Activated gamma-delta T cell (primary cell): ENCODE data around the gene RASA1.

ENCODE experiments used
- DNase-seq: peaks from one replicate; lab custom pipeline; 2025; lab: John Stamatoyannopoulos, UW

Gene RASA1

GRCh38 chr5:87361031-87361445, 93.4 kb downstream of the RASA1 start:
- no peak for DNase-seq

- no peak for DNase-seq
Measured at GRCh38 chr5:87361536-87362213, 94.0 kb downstream of the RASA1 start.

GRCh38 chr5:87367243-87367642, 99.6 kb downstream of the RASA1 start:
- DNase-seq: no peak

- DNase-seq: no peak
Measured at GRCh38 chr5:87368601-87369000, 100.9 kb downstream of the RASA1 start.

- no peak for DNase-seq
Measured at GRCh38 chr5:87369431-87369830, 101.7 kb downstream of the RASA1 start.

- no peak for DNase-seq
Measured at GRCh38 chr5:87372705-87373104, 105.0 kb downstream of the RASA1 start.

GRCh38 chr5:87382224-87382623, 114.5 kb downstream of the RASA1 start:
- no peak for DNase-seq

GRCh38 chr5:87383216-87383615, 115.5 kb downstream of the RASA1 start:
- no peak for DNase-seq

- DNase-seq: no peak
Measured at GRCh38 chr5:87385802-87386201, 118.1 kb downstream of the RASA1 start.

- no peak for DNase-seq
Measured at GRCh38 chr5:87388129-87388528, 120.4 kb downstream of the RASA1 start.

- DNase-seq: no peak
Measured at GRCh38 chr5:87389296-87390034, 121.8 kb downstream of the RASA1 start.

- no peak for DNase-seq
Measured at GRCh38 chr5:87390075-87390474, 122.4 kb downstream of the RASA1 start.

GRCh38 chr5:87390576-87391199, 123.0 kb downstream of the RASA1 start:
- no peak for DNase-seq

GRCh38 chr5:87392170-87392569, 124.5 kb downstream of the RASA1 start:
- no peak for DNase-seq

GRCh38 chr5:87392801-87393200, 125.1 kb downstream of the RASA1 start:
- DNase-seq: no peak

- DNase-seq: no peak
Measured at GRCh38 chr5:87393331-87393730, 125.6 kb downstream of the RASA1 start.

- no peak for DNase-seq
Measured at GRCh38 chr5:87394411-87395165, 126.9 kb downstream of the RASA1 start.

GRCh38 chr5:87398981-87399614, 131.4 kb downstream of the RASA1 start:
- DNase-seq: no peak

- no peak for DNase-seq
Measured at GRCh38 chr5:87399720-87400119, 132.0 kb downstream of the RASA1 start.

GRCh38 chr5:87400305-87400899, 132.7 kb downstream of the RASA1 start:
- no peak for DNase-seq

- DNase-seq: no peak
Measured at GRCh38 chr5:87401626-87402025, 133.9 kb downstream of the RASA1 start.
